HG03066 (cell line): ENCODE measurements around the gene ODF2L.

Experiments used
- ATAC-seq: cut with Tn5 transposase; IDR thresholded peaks from one replicate; pipeline ENCODE4 v1.9.1; 2021; ENCODE audit warnings: low read depth; ENCODE audit not compliant: unreplicated experiment

Gene ODF2L

GRCh38 chr1:86324130-86324822, 71.8 kb downstream of the ODF2L start:
- ATAC-seq = no peak

GRCh38 chr1:86322241-86322640, 73.9 kb downstream of the ODF2L start:
- no peak for ATAC-seq

- ATAC-seq = no peak
Measured at GRCh38 chr1:86318436-86318835, 77.7 kb downstream of the ODF2L start.

- no peak for ATAC-seq
Measured at GRCh38 chr1:86317926-86318325, 78.2 kb downstream of the ODF2L start.

DNA sequence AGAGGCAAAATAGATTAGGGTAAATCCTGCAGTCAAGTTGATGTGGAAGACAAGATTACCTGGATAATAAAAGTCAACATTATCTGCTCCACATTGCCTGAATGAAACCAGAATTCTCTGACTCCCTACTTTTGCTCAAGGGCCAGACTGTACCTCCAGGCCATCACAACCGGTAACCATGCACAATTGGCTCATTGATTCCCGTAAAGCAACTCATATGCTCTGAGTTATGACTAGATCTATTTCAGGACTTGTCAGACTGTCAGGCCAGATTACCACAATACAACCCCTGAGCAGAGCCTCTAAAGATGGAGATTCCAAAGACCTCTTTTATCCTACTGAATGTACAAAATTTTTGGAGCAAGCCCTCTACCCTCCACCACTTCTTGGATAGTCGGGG, 90.4 kb downstream of the ODF2L start:
- ATAC-seq = no peak

GRCh38 chr1:86303041-86303690, 93.0 kb downstream of the ODF2L start:
- ATAC-seq = no peak
